Endothelial cell of umbilical vein (primary cell): Measurements from ENCODE around the gene FYB1. TPM values are rescaled to one million over a fixed set of nuclear protein-coding genes. Genes with fewer than 3 reads are reported as not detected.

Source experiments
- BruUV-seq: library from RNA; stranded (reverse); fragments of 400-500 nt; replicated peaks from 2 replicates; lab custom pipeline; 2021; lab: Mats Ljungman, UMichigan
- CTCF ChIA-PET: fragments of 300-600, 350-600 bp; sonication (Branson Sonifier 250); formaldehyde crosslinking; loops from one replicate; lab custom pipeline; 2021; ENCODE audit warnings: antibody characterized with exemption, inconsistent platforms; lab: Charles Lee
- POLR2A ChIA-PET: fragments of 300-600, 350-600 bp; sonication (Branson Sonifier 250); formaldehyde crosslinking; loops from one replicate; lab custom pipeline; 2021; ENCODE audit warnings: antibody characterized with exemption, inconsistent platforms; lab: Charles Lee
- DNase-seq: peaks from one replicate; pipeline ENCODE4 v3.0.0-alpha.2; 2011; ENCODE audit warnings: low read depth, low spot score
- FAIRE-seq: peaks from 2 replicates; lab custom pipeline; 2011; peaks lifted over from hg19 to GRCh38; lab: Jason Lieb, UNC
- H2AFZ ChIP-seq: 2 replicates; pipeline ENCODE4 v1.6.0; 2012; ENCODE audit warnings: low read depth, low read length, control low read depth, inconsistent platforms
- H3K27ac ChIP-seq: 2 replicates; pipeline ENCODE4 v1.5.1; 2011; ENCODE audit warnings: low read depth, mild to moderate bottlenecking, control low read depth, low read length, moderate library complexity; ENCODE audit not compliant: insufficient read depth
- H3K27me3 ChIP-seq, 2 experiments: 2 replicates each; pipeline versions ENCODE4 v1.6.0 to v1.6.1; 2011; ENCODE audit warnings: low read length in 2 of 2, mixed read lengths in 1 of 2; ENCODE audit not compliant: control insufficient read depth in 2 of 2, insufficient read depth in 2 of 2
- H3K36me3 ChIP-seq, 2 experiments: 2 replicates in 1 of 2; 3 replicates in 1 of 2; pipeline ENCODE4 v1.5.1; 2011; ENCODE audit warnings: low read length in 2 of 2, mild to moderate bottlenecking in 1 of 2, moderate library complexity in 1 of 2; ENCODE audit not compliant: control insufficient read depth in 2 of 2, insufficient read depth in 2 of 2; ENCODE audit errors: extremely low read depth in 1 of 2
- H3K4me1 ChIP-seq: 3 replicates; pipeline ENCODE4 v1.5.1; 2011; ENCODE audit warnings: mild to moderate bottlenecking, low read length; ENCODE audit not compliant: control insufficient read depth, insufficient read depth; ENCODE audit errors: extremely low read depth
- H3K4me2 ChIP-seq: 2 replicates; pipeline ENCODE4 v1.6.1; 2011; ENCODE audit warnings: low read length, control low read depth, mixed read lengths; ENCODE audit not compliant: insufficient read depth
- H3K4me3 ChIP-seq, 3 experiments: fragments of 200-600 bp in 1 of 3; sonication (generic), shearing (Covaris generic) in 1 of 3; replicated peaks in 1 of 3; 2 replicates each; pipeline ENCODE4 v1.5.1; 2011 to 2016; ENCODE audit warnings: control low read depth in 3 of 3, low read length in 3 of 3, mild to moderate bottlenecking in 2 of 3, inconsistent platforms in 1 of 3, low read depth in 1 of 3, moderate library complexity in 1 of 3; ENCODE audit not compliant: insufficient read depth in 1 of 3
- H3K79me2 ChIP-seq: 2 replicates; pipeline ENCODE4 v1.6.0; 2012; ENCODE audit warnings: low read length, inconsistent platforms; ENCODE audit not compliant: control insufficient read depth, insufficient read depth
- H3K9ac ChIP-seq: replicated peaks from 2 replicates; pipeline ENCODE3; 2011; ENCODE audit warnings: low read length, control low read depth; ENCODE audit not compliant: insufficient read depth; ENCODE audit errors: extremely low read depth
- H3K9me1 ChIP-seq: replicated peaks from 3 replicates; pipeline ENCODE4 v1.6.0; 2011; ENCODE audit warnings: mild to moderate bottlenecking, low read length; ENCODE audit not compliant: control insufficient read depth, insufficient read depth; ENCODE audit errors: extremely low read depth
- H3K9me3 ChIP-seq: replicated peaks from 2 replicates; pipeline ENCODE4 v1.5.1; 2012; ENCODE audit warnings: low read length, inconsistent platforms; ENCODE audit not compliant: control insufficient read depth, insufficient read depth
- H4K20me1 ChIP-seq: replicated peaks from 2 replicates; pipeline ENCODE3; 2011; ENCODE audit warnings: mild to moderate bottlenecking, low read length; ENCODE audit not compliant: control insufficient read depth, insufficient read depth; ENCODE audit errors: extremely low read depth
- CTCF ChIP-seq, 2 donors: IDR thresholded peaks; 1 replicate in 1 of 2; 2 replicates in 1 of 2; pipeline ENCODE4 v1.5.1; 2011; ENCODE audit warnings: low read length in 2 of 2, mild to moderate bottlenecking in 2 of 2, moderate library complexity in 2 of 2, control low read depth in 1 of 2, inconsistent platforms in 1 of 2, low read depth in 1 of 2; ENCODE audit not compliant: insufficient read depth in 1 of 2; ENCODE audit errors: extremely low read depth in 1 of 2
- EZH2 ChIP-seq: IDR thresholded peaks from 2 replicates; pipeline ENCODE4 v1.6.1; 2012; ENCODE audit warnings: borderline replicate concordance, low read depth, mild to moderate bottlenecking, moderate library complexity, low read length, inconsistent platforms; ENCODE audit not compliant: severe bottlenecking
- FOS ChIP-seq: IDR thresholded peaks from 2 replicates; pipeline ENCODE4 v1.6.1; 2011; ENCODE audit warnings: mild to moderate bottlenecking, low read length, moderate library complexity, borderline replicate concordance; ENCODE audit not compliant: insufficient read depth
- GATA2 ChIP-seq: IDR thresholded peaks from 2 replicates; pipeline ENCODE4 v1.7.0; 2011; ENCODE audit warnings: low read depth, mild to moderate bottlenecking, moderate library complexity, mixed read lengths, low read length; ENCODE audit not compliant: insufficient read length, insufficient read depth
- JUN ChIP-seq: IDR thresholded peaks from 2 replicates; pipeline ENCODE4 v1.6.1; 2011; ENCODE audit warnings: borderline replicate concordance, low read depth; ENCODE audit not compliant: insufficient read length, insufficient read depth
- MAX ChIP-seq: IDR thresholded peaks from 2 replicates; pipeline ENCODE4 v1.6.1; 2011; ENCODE audit not compliant: insufficient read depth, insufficient read length
- MYC ChIP-seq: IDR thresholded peaks from one replicate; pipeline ENCODE4 v1.6.1; 2011; ENCODE audit warnings: mild to moderate bottlenecking, low read depth, low read length
- POLR2A ChIP-seq: IDR thresholded peaks from 2 replicates; pipeline ENCODE4 v1.6.1; 2012; ENCODE audit warnings: low read depth, mild to moderate bottlenecking, control low read depth, low read length
- POLR2AphosphoS5 ChIP-seq: IDR thresholded peaks from 2 replicates; pipeline ENCODE4 v1.6.1; 2012; ENCODE audit warnings: low read depth, mild to moderate bottlenecking, control low read depth, low read length, moderate library complexity; ENCODE audit not compliant: insufficient read depth
- dilution Hi-C: fragments of 300-500 bp; cut with MboI; formaldehyde crosslinking; loops from one replicate; pipeline ENCODE4 v1.15.0; 2019; ENCODE audit warnings: low sequenced_read_pairs; ENCODE audit not compliant: extremely low pct_ligation_motif_present
- intact Hi-C: fragments of 100-400 bp; cut with micrococcal nuclease; formaldehyde crosslinking; loops from one replicate; pipeline ENCODE4 v1.10.0; 2022
- polyA plus RNA-seq, 4 experiments: library from polyadenylated mRNA; depleted of rRNA in 3 of 4; stranded (reverse) in 3 of 4; unstranded in 1 of 4; fragments of >200 nt; gene quantifications; 2 replicates each; pipeline versions ENCODE4 v1.2.1 to v1.2.3, GENCODE V29; 2011 to 2012; ENCODE audit warnings: missing spikeins in 1 of 4
- total RNA-seq: library from RNA; stranded (reverse); gene quantifications from 2 replicates; pipeline ENCODE4 v1.2.3, GENCODE V29; 2021

FYB1 gene
- total and polyA plus RNA-seq, 2 donors (not counting 3 experiments of a cell fraction or from before 2014, with no cell fraction given): 0.44 TPM; not detected in 1

- TF ChIP-seq MYC: no peak
- TF ChIP-seq FOS: no peak
- TF ChIP-seq EZH2: no peak
- TF ChIP-seq MAX: no peak
- TF ChIP-seq POLR2A: no peak
- TF ChIP-seq JUN: no peak
- no peak for TF ChIP-seq CTCF (IDR thresholded peaks at IDR 0.05; ENCODE audit: extremely low read depth in 1 of 2, insufficient read depth in 1 of 2, low read depth in 1 of 2, low read length in 2 of 2)
- no peak for TF ChIP-seq GATA2
- TF ChIP-seq POLR2AphosphoS5: no peak
- Histone ChIP-seq H3K4me1 (no peaks in the 10 kb centered on the region), H3K36me3 (no peaks in the 10 kb centered on the region), H3K9ac (no peak overlapping the region), H4K20me1 (no peaks in the 10 kb centered on the region), H2AFZ (no peak overlapping the region), H3K9me1 (no peaks in the 10 kb centered on the region), H3K4me2 (no peak overlapping the region), H3K79me2 (no peaks in the 10 kb centered on the region), H3K9me3 (no peaks in the 10 kb centered on the region), H3K27ac (no peak overlapping the region), H3K27me3 (no peaks in the 10 kb centered on the region), H3K4me3 (no peak overlapping the region)
- BruUV-seq: no TSS peak
- dilution Hi-C loops (no loop called here), intact Hi-C loops (no loop called here)
- POLR2A ChIA-PET: no interaction called here
- CTCF ChIA-PET: interaction anchor here (1.1 kb wide), 1 partner anchor 24 kb away, joined by 4 read pairs; no protein-coding TSS in a partner anchor
- DNase-seq (no peak), FAIRE-seq (no peak)
Observed at GRCh38 chr5:39193553-39194465, 25.6 kb downstream of the FYB1 start.
